AG08396 (cell line): ENCODE results near the gene KCNJ9.

ENCODE experiments used
- DNase-seq: peaks from one replicate; pipeline ENCODE4 v3.0.0; 2012; ENCODE audit warnings: low spot score, mixed read lengths

The KCNJ9 gene

DNA sequence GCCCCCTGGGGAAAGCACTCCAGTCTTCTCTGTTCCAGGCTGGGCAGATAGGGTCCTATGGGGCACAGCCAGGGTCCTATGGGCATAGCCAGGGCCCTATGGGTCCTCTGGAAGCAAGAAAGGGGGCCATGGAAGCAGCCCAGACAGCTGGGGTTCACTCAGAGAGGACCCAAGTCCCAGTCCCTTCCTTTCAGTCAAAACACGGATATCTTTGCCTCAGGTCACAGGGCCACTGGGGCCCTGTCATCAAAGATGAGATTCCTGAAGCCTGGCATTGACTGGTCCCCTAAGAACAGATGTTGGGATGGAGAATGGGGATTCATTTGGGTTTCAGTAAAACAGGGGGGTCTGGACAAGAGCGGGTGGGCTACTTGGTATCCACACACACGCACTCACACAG lies 8.5 kb downstream of the KCNJ9 start:
- DNase-seq, result no peak

DNA sequence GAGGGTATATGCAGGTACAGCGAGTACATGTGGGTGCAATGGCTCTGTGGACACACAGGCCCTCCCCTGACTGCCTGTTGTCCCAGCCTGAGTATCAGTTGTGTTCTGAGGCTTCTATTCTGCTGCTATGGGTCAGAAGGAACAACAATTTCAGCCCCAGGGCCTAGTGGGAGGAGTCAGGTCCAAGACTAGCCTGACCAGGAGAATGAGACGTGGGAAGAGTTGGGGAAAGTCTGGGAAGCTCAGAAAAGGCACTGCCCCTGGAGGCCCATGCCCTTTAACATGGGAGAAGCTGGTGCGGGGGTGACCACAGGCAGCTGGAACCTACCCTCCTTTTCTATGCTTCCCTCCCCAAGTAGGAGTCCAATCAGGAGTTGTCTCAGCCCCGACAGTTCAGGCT lies 9.4 kb downstream of the KCNJ9 start:
- DNase-seq, result no peak

DNA sequence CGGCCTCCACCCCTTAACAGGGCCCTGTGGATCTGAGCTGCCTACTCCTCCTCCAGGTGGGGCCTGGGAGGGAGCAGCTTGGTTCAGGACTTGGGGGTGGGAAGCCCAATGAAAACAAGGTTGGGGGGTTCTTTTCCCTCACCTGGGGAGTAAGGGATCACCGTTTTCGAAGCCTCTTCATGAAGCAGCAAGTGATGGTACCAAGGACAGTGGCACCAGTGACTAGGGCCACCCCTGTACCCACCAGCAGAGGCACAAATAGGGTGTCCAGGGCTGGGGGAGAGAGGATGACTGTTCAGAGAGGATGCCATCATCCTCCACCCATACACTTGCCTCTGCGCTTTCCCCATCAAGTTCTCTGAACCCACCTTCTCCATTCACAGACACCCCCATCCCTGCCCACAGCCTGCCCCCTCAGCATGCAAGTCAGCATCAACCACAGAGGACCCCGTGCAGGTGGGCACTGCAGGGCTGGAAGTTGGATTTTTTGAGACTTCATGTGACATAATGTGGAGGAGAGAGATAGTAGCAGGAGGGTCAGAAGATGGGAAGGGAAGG lies 10.4 kb downstream of the KCNJ9 start:
- DNase-seq, result no peak

DNA sequence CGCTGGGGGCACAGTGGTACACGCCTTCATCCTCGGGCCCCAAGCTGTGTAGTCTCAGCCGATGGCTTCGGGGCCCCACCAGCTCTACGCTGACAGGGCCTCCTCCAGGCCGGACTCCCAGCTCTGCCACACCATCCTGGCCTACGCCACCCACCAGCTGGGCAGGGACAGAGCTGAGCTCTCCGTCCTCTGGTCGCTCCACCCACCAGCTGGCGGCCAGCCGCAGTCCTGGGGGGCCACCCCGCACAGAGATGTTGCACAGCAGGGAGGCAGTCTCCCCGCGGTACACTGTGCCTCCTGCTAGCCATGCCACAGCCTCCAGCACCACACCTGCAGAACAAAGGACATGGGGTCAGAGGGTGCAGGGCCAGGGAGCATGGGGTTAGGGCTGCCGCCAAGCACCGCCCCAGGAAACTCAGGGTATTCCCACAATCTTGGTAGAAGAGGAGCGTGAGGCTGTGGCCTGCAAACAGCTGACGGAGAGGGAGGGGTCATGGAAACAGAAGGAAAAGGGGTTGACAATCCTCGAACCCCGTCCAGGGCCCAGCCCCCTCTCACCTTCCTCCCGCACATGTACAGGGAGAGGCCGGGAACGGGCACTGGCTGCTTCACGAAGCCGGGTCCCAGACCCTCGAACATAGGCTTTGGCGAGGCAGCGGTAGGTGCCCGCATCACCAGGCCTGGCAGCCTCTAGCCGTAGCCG lies 11.2 kb downstream of the KCNJ9 start:
- no peak for DNase-seq

DNA sequence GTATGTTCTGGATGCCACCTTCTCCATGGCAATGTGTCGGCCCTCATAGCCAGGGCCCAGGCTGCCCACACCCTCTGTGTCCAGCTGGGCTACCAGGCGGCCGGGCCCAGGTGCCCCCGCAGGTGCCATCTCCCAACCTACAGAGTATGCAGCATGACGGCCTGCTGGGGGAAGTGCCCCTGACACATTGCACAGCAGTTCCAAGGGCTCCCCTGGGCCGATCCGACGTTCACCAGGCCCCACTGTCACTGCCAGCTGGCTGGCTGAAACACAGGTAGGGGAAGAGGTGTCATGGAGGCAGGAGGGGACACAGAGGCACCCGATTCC lies 11.7 kb downstream of the KCNJ9 start:
- no peak for DNase-seq

DNA sequence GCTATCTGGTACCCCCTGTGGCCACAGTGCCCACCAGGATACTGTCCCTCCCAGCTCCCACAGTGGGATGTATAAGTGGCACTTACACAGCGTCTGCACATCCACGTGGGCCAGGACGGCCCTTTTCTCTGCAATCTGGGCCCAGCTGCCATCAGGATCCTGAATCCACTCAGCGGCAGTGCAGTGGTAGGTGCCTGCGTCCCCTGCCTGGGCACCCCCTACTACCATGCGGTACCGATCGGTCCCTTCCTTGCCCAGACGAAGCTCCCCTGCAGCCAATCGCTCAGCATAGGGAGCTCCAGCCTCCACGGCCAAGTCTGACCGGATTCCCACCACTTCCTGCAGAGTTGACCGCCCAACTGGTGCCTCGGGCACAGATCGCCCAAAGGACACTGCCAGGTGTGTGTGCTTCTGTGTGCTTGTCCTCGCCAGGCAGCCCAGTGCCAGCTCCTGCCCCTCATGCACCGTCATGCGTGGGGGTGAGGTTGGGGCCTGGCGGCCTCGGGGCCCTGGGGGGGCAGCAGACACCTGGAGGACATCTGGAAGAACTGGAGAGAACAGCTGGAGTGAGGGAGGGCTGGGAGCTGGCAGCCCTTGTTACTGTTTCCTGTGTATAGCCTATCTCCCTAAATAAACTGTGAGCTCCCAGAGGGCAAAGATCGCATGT lies 12.4 kb downstream of the KCNJ9 start:
- no peak for DNase-seq

DNA sequence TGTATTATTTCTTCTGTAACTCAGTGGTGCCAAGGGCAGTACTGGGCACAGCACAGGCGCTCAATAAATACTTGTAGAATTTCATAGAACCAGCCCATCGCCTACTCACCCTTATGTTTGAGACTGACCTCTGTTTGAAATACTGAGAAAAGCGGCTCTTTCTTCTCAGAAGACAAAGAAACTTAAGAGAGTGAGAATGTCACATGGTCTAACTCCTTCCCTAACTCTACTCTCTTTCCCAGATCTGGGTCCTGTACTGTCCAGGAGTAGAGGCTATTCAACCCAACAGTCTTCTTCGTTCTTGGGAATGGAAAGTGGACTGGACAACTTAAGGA lies 12.9 kb downstream of the KCNJ9 start:
- no peak for DNase-seq

DNA sequence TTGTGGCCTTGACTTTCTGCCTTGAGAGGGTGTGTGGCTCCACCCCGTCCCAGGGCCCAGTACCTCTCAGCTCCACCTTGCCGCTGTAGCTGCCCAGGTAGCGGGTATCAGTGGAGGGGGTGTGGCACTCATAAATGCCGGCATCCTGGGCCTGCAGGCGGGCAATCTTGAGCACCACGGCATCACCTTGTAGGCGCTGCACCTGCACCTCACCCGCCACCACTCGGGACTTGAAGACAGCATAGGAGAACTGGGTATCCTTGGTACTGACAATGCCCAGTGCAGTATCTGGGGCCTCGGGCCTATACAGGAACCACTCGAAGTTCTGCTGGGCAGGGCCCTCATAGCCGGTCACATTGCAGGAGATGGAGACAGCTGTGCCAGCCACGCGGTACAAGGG lies 13.5 kb downstream of the KCNJ9 start:
- DNase-seq, result no peak

DNA sequence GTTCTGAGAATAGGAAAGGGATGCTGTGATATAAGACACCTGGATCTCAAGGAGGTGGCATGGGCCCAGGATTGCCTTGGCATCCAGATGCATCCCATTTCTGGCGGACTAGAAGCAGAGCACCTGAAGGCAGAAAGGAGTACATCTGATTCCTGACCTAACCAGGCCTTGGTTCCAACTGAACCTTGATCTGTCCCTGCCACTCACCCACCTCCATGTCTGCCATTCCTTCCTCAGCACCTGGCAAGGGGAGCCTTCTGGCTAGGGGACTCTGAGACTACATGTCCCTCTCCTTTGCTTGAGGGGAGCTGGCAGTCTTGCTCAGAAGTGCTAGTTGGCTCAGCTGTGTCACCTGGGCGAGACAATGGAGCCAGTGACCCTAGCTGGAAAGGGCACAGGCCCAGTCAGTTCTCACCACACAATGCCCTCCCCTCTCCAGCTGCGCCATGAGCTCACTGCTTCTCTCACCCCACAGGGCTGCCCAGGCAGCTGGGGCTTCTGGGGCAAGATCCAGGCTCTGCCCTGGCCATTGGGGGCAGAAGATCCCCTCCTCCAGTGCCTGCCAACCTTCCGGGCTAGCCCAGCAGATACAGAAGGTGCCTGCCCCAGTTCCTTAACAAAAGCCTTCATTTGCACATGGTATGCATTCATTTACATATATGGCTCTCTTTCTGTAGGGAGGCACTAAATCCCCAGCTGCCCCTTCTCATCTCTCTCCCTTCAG lies 14.2 kb downstream of the KCNJ9 start:
- DNase-seq, result no peak

DNA sequence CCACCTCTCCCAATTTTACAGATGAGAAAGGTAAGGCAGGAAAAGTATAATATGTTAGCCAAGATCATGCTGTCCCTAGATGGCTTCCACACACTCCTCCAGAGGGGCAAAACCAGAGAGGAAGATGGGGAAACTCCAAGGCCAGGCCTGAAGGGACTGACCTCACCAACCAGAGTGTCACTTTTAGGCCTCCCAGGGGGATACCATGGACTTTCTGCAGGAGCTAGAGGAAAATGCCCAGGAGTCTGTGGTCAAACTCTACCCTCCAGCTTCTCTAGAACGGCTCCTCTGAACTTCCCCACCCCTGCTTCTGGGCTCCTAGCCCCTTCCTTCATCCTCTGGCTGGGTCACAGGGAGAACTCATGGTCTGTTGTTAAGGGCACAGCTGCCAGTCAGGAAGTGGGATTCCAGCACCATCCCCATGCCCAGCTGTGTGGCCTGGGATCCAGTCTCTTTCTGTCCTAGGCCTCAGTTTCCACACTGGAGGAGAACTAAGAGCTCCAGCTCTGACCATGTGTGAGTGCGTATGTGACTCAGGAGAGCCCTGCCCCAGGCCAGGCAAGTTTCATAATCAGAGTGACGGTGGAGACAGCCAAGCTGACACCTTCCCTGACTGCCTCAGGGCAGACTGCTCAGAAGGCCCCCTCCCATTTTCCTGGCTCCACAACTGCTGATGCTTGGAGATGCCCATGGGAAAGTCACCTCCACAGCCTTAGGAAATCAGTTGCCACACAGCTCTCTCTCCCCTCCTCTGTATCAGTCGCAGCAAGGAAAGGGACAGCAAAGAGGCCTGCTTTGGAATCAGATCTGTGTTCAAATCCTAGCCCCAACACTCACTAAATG lies 15.2 kb downstream of the KCNJ9 start:
- peak; percentile 38 for DNase-seq

DNA sequence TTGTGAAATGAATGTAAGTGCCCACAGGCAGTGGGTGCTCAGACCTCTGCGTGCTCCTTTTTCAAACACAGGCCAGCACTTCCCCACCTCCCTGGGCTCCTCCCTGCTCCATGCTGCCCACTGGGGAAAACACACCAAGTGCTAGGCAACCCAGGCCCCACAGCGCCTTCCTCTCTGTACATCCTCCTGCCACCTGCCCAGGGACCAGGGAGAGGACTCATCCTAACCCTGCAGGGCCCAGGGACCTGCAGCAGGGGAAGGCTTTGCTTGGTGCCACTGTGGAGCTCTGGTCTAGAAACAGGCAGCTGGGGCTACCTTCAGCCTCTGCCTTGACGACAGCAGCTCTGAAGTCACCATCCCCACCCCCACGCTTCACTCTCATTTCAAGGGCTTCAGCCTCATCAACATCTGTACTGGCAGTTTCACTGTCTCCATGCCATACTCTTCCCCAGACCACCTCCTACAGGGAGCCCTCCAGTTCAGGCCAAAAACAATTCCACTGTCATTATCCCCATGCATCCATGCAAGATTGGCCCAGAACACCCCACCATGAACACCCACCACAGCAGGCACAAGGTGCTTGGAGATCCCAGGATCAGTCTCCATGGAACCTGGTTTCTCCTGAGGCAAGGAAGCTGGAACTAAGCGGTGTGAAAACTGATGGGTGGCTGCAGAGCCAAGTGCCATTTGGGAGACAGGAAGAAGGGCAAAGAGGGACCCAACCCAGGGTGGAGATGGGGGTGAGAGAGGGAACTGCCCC lies 16.0 kb downstream of the KCNJ9 start:
- no peak for DNase-seq

DNA sequence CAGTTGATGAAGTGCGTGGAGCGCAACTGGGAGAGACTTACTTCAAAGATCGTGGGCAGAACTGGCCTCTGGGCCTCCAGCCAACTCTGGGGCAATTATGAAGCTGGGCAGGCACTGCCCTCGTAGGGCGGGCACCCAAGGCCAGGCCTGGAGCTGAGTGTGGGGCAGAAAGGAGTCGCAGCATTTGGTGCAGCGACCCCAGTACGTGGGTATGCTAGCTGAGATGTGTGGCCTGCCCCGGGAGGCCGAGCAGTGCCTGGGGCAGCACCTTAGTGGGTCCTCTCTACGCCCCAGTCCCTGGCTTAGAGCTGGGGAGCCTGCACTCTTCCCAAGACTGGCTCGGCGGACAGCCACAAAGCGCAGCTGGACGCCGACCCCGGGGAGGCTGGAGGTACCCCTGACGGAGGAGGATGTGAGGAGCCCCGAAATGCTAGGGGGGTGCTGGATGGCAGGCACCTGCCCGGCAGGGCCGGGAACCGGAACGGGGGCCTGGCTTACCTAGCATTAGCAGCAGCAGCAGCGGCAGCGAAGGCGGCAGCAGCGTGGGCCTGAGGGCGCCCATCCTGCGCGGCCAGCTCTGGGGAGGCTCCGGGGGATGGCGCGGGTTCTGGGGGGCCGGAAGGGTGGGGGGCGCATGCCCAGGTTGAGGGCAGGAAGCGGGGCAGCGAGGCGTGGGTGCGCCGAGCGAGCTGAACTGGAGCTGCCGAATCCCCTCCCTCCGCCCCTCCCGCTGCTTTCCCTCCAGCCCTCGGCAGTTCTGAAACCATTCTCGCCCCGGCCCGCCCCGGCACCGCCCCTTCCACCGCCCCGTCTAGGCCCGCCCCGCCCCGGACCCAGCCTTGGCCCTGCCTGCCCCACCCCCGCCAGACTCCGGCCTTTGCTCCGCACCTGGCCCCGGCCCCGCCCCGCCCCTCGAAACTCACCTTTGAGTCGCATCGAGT lies 16.8 kb downstream of the KCNJ9 start, which contains the start of gene IGSF8:
Gene IGSF8, minus strand, starts transcription at position 709 of the 941 bp plus-strand sequence. Its CDS starts 147 bp downstream, at position 562.
- peak; percentile 92 for DNase-seq

DNA sequence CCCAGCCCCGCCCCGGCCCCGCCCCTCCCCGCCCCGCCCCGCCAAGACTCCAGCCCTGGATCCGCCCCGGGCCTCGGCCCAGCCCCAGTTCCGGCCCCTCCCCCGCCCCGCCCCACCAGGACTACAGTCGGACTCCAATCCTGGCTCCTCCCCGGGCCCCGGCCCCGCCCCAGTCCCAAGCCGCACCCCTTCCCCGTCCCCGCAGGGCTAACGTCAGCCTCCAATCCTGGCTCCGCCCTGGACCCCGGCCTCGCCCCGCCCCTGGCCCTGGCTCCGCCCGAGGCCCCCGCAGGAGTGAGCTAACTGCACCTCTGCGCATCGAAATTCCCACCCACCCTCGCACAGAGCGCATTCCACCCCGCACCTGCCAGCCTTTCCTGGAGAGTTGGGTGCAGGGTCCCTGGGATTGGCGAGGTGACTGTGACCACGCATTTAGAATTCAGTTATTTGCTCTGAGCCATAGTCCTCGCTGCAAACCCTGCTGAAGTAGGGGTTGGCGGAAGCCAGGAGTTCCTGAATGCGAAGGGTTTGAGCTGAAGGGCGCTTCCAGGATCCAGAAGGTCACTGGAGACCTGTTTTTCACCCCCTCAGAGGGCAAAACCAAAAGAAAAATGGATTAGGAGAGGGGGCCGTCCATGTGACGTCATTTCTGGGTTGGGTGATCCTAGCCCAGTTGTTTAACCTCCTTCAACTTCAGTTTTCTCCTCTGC lies 17.7 kb downstream of the KCNJ9 start:
- peak; percentile 98 for DNase-seq

DNA sequence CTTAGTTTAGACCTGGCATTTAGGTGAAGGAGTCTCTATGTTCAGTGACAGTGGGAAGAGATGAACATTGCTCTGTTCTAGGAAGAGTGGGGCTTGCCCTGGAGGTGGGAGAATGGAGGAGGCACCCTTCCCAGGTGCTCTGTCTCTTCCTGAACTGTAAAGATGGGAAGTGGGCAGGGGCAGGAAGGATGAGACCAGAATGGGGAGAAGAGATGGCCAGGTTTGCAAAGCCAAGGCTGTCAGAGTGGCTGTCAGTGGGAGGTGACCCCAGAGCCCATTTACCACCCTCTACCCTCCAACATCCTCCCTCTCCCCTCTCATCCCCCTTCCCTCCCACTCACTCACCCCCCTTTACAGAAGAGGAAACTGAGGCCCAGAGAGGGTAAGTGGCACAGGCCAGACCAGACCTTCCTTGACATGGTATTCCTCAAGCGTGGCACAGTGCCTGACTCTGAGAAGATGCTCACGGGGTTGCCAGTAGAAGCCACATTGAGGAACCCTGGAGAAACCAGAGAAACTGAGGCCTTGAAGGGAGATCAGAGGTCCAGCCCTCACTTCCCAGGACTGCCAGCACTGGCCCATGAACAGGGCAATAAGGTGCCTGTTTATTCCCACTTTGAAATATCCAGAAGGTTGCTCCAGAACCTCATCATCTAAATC lies 18.5 kb downstream of the KCNJ9 start:
- no peak for DNase-seq

DNA sequence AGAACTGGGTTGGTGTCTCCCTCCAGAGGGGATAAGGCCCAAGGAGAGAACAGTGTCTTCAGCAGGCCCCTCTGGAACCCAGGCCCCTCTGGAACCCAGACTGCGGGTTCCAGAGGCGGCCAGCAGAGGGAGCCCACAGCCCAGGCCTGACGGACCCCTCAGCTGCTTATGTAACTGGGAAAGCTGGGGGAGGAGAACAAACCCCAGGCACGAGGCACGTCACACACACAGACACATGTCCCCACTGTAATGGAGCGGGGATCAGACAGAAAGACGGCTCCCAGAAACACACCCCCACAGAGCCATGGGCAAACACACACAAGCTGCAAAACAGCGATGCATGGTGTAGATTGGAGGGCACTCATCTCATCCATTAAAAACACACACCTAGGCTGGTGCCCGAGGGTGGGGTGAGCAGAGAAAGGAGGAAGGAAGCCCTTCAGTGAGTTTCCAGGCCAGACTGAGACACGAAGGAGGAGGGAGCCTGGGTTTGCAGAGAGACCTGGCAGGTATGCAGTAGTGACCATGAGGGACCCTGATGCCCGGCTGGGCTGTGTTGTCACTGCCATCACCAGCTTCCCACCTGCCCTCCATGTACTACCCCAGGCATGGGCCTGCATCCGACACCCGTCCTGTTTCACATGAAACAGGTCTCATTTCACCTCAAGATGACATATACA lies 19.8 kb downstream of the KCNJ9 start:
- peak; percentile 88 for DNase-seq

DNA sequence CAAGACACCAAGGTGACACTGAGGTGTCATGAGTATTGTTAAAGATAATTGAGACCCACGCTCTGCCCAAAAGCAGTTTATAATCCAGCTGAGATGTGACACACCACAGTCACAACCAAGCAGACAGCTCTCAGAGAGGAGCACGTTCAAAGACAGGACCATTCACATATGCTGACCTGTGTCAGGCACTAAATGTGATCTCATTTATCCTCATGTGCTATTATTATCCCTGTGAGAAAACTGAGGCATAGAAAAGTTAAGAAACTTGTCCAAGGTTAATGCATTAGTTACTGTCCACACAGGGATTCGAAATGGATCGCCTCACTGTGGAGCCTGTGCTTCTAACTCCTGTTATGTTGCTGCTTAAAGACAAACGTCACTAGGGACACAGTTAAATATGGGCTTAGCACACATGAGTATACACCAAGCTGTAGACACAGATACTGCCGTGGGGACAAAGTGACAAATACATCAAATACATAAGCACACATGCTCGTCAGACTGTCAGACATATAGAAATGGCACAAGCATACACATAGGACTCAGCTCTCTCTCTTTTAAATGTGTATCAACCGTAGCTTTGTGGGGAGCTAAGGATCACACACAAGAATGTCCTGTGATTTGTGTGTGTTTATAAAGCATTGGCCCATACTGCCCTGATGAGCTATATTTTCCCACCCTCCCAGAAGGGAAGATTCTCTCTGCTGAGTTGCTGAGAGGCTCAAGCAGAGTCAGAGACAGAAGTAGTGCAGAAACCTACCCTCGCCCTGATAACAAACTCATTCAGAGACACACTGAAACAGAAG lies 20.6 kb downstream of the KCNJ9 start:
- DNase-seq, result no peak

DNA sequence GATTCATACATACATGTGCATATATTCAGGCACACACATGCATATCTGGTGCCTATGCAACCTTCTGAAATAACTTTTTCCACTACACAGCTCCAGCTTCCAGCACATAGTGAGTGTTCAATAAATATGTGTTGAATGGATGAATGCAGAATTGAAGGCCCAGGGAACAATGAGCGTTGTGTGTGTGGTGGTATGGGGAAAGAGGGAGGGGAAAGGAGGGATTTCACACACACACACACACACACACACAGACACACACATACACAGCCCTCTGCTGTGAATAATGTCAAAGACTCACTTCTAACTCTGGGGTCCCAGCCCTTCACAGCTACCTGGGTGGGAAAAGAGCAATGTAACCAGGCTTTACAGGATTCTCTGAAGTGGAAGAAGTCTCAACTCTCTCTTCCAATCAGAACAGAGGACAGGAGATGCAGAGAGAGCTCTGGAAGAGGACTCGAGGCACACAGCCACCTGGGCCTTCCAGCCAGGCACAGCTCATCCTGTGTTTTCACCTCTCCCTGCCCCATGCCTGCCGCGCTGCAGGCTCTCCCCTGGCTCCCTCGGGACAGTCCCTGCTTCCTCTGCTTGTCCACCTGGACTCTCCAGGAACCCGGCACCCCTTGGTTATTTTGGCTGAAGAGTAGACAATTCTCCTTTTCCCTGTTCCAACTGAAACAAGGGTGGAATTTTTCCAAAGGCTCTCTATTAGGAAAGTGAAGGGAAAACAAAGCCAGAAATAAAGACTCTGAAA lies 22.5 kb downstream of the KCNJ9 start:
- DNase-seq, result no peak
